ENCODE data around the gene POT1. TPM values are rescaled to one million over a fixed set of nuclear protein-coding genes. Genes with fewer than 3 reads are reported as not detected.
A peak's percentile ranks its signal among the peaks of the same experiment; 100 is the strongest.
"Not testable (repeated sequence)": the region's sequence is repeated elsewhere in the genome, so short reads cannot be mapped to it uniquely, and the experiment has no call there.

POT1 gene
- 10 to 100 TPM; 46.0 to 52.7 TPM for total RNA-seq

GRCh38 chr7:124929467-124930172 lies at the start of gene POT1:
POT1 (minus strand) TSS chr7:124929825; CDS start chr7:124897173, 32,652 bp downstream.
- ATAC-seq (peak; percentile 100), DNase-seq (ENCODE audit: low spot score in 2 of 2) (peak; percentile 91 to 98)
- H3K36me3 Mint-ChIP-seq, result peaks cover 23 to 46% of the 10 kb centered on the region in 2 donors
- peak within 1 kb of the TSS; percentile 95 to 97 for H3K27ac Mint-ChIP-seq
- no peaks in the 10 kb centered on the region for H3K9me3 Mint-ChIP-seq

GRCh38 chr7:124975131-124975530 lies 45.5 kb upstream of the POT1 start:
- DNase-seq (ENCODE audit: low spot score in 2 of 2); ATAC-seq; H3K27ac Mint-ChIP-seq: not testable (repeated sequence)
- H3K9me3 Mint-ChIP-seq, result peaks cover 18 to 30% of the 10 kb centered on the region in 2 donors
- H3K36me3 Mint-ChIP-seq, result peaks cover 0 to 35% of the 10 kb centered on the region in 2 donors

DNA sequence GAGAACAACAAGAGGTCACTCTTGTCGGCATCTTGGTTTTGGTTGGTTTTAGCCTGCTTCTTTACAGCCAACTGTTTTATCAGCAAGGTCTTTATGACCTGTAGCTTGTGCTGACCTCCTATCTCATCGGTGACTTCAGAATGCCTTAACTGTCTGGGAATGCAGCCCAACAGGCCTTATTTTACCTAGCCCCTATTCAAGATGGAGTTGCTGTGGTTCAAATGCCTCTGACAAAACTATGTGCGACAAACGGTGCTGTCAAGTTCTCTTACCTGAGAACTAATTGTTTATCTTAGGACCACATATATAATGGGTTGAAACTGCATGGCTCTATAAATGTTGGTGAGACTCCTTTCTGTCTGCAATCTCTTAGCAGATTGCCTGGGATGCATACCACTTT lies 35.9 kb upstream of the POT1 start:
- no peak overlapping the region for H3K27ac Mint-ChIP-seq
- ATAC-seq (no peak), DNase-seq (ENCODE audit: low spot score in 2 of 2) (no peak)
- H3K36me3 Mint-ChIP-seq, result no peaks in the 10 kb centered on the region
- peaks cover 0 to 5% of the 10 kb centered on the region in 2 donors for H3K9me3 Mint-ChIP-seq

DNA sequence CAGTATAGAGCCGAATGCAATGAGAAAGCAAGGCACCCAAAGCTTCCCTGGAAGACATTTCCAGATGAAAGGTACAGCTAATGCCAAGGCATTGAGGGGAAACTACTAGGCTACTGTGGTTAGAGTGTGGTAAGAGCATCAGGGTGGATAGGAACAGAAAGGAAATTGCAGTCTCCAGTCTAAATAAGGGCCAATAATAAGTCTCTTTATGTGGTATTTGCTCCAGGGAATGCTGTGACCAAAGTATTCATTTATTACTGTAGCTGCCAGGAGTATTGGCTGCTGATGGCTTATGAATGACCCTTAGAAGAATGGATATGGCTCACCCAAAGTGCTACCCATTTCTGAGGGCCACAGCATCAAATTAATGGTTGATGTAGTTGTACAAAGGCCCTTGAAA lies 30.1 kb upstream of the POT1 start:
- peaks cover 10 to 19% of the 10 kb centered on the region in 2 donors for H3K9me3 Mint-ChIP-seq
- ATAC-seq (no peak), DNase-seq (ENCODE audit: low spot score in 2 of 2) (no peak)
- peaks cover 12 to 22% of the 10 kb centered on the region in 2 donors for H3K36me3 Mint-ChIP-seq
- H3K27ac Mint-ChIP-seq, result no peak overlapping the region

- peaks cover 10 to 19% of the 10 kb centered on the region in 2 donors for H3K9me3 Mint-ChIP-seq
- not testable (repeated sequence) for ATAC-seq; DNase-seq (ENCODE audit: low spot score in 2 of 2)
- peak overlapping the region in 1 of 2 donors; percentile 32 for H3K27ac Mint-ChIP-seq
- H3K36me3 Mint-ChIP-seq, result peaks cover 12 to 22% of the 10 kb centered on the region in 2 donors
These were observed 28.3 kb upstream of the POT1 start for GRCh38 chr7:124957952-124958351.

DNA sequence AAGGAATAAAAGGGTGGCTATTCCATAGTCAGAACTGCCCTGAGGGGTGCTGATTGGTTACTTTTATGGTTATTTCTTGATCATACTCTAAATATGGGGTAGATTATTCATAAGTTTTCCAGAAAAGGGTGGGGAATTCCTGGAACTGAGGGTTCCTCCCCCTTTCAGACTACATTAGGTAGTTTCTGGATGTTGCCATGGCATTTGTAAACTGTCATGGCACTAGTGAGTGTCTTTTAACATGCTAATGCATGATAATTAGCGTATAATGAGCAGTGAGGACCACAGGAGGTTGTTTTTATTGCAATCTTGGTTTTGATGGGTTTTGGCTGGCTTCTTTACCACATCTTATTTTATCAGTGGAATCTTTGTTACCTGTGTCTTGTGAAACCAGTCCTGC lies 26.5 kb upstream of the POT1 start:
- Mint-ChIP-seq H3K27ac (no peak overlapping the region), H3K9me3 (peaks cover 10 to 19% of the 10 kb centered on the region in 2 donors), H3K36me3 (peaks cover 12 to 22% of the 10 kb centered on the region in 2 donors)
- DNase-seq (ENCODE audit: low spot score in 2 of 2) (no peak), ATAC-seq (peak in 1 of 2 donors; percentile 20)

DNA sequence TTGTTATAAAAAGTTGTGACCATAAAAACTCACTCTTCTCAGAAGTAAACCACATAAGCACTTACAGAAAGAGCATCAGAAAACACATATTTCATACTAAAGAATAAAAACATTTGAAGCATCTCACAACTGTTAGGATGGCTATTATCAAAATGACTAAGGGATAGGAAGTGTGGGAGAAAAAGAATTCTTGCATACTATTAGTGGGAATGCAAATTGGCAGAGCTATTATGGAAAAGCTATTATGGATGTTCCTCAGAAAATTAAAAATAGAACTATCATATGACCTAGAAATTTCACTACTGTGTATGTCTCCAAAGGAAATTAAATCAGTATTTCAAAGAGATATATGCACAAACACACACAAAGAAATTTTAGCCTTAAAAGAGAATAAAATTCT lies 25.2 kb upstream of the POT1 start:
- DNase-seq (ENCODE audit: low spot score in 2 of 2) (no peak), ATAC-seq (no peak)
- peaks cover 10 to 14% of the 10 kb centered on the region in 2 donors for H3K9me3 Mint-ChIP-seq
- peaks cover 12 to 22% of the 10 kb centered on the region in 2 donors for H3K36me3 Mint-ChIP-seq
- no peak overlapping the region for H3K27ac Mint-ChIP-seq

GRCh38 chr7:124945680-124946079 lies 16.1 kb upstream of the POT1 start:
- ATAC-seq (no peak), DNase-seq (ENCODE audit: low spot score in 2 of 2) (no peak)
- peaks cover 10 to 18% of the 10 kb centered on the region in 2 donors for H3K9me3 Mint-ChIP-seq
- H3K36me3 Mint-ChIP-seq, result peaks cover 0 to 34% of the 10 kb centered on the region in 2 donors
- no peak overlapping the region for H3K27ac Mint-ChIP-seq

DNA sequence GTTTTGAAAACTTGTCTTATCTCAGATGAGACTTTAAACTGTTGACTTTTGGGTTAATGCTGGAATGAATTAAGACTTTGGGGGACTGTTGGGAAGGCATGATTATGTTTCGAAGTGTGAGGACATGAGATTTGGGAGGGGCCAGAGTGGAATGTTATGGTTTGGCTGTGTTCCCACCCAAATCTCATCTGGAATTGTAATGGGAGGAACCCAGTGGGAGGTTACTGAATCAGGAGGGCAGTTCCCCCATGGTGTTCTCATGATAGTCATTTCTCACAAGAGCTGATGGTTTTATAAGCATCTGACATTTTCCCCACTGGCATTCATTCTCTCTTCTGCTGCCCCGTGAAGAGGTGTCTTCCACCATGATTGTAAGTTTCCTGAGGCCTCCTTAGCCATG lies 13.8 kb upstream of the POT1 start:
- Mint-ChIP-seq H3K27ac (no peak overlapping the region), H3K36me3 (peaks cover 0 to 34% of the 10 kb centered on the region in 2 donors), H3K9me3 (peaks cover 10 to 18% of the 10 kb centered on the region in 2 donors)
- ATAC-seq (no peak), DNase-seq (ENCODE audit: low spot score in 2 of 2) (no peak)

DNA sequence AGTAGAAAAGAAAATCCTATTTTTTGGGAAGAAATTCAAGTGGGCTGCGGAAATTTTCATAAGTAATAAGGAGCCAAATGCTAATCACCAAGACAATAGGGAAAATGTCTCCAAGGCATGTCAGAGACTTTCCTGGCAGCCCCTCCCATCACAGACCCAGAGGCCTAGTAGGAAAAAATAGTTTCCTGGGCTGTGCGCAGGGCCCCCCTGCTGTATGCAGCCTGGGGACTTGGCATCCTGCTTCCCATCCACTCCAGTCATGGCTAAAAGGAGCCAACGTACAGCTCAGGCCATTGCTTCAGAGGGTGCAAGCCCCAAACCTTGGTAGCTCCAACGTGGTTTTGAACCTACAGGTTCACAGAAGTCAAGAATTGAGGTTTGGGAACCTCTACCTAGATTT lies 12.8 kb upstream of the POT1 start:
- ATAC-seq (no peak), DNase-seq (ENCODE audit: low spot score in 2 of 2) (no peak)
- peaks cover 6 to 15% of the 10 kb centered on the region in 2 donors for H3K9me3 Mint-ChIP-seq
- no peak overlapping the region for H3K27ac Mint-ChIP-seq
- peaks cover 0 to 30% of the 10 kb centered on the region in 2 donors for H3K36me3 Mint-ChIP-seq

DNA sequence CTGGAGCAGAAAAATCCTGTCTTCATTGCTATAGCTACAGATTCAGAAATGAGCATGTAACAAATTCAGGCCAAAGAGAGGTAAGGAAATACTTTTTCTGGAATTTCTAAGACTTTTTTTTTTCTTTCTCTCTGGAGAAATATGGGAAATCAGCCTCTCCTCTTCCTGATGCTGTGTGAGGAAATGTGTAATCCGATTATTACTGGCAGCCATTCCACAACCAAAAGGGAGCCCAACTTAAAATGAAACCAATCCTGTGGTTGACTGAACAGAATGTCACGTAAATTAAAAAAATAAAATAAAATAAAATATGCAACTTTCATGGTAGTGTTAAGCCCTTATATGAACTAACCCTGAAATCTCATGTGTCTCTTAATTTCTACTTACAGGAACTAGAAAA lies 10.7 kb upstream of the POT1 start:
- peaks cover 0 to 11% of the 10 kb centered on the region in 2 donors for H3K36me3 Mint-ChIP-seq
- ATAC-seq (no peak), DNase-seq (ENCODE audit: low spot score in 2 of 2) (no peak)
- no peak overlapping the region for H3K27ac Mint-ChIP-seq
- no peaks in the 10 kb centered on the region for H3K9me3 Mint-ChIP-seq

GRCh38 chr7:124938128-124938527 lies 8.5 kb upstream of the POT1 start:
- no peak for DNase-seq (ENCODE audit: low spot score in 2 of 2)

DNA sequence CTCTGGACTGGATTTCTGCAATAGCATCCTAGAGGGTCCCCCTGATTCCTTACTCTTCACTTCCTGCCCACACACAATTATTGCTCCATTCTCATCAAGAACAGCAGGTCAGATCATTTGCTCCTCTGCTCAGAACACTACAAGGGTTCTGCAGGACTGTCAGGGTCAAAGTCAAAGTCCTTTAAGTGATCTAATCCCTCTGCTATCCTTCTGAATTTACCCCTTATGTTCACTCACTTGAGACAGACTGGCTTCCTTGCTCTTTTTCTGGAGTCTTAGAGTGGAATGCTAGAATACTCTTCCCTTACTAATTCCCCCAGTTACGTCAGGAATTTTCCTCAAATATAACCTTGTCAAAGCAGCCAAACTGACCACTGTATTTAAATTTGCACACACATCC lies 7.5 kb upstream of the POT1 start:
- Mint-ChIP-seq H3K27ac (no peak overlapping the region), H3K36me3 (peaks cover 0 to 7% of the 10 kb centered on the region in 2 donors), H3K9me3 (no peaks in the 10 kb centered on the region)
- DNase-seq (ENCODE audit: low spot score in 2 of 2), result no peak
- no peak for ATAC-seq

More at GRCh38 chr7:124938128-124938527, 8.5 kb upstream of the POT1 start:
- Mint-ChIP-seq H3K9me3 (no peaks in the 10 kb centered on the region), H3K27ac (no peak overlapping the region), H3K36me3 (peaks cover 0 to 7% of the 10 kb centered on the region in 2 donors)
- no peak for ATAC-seq

DNA sequence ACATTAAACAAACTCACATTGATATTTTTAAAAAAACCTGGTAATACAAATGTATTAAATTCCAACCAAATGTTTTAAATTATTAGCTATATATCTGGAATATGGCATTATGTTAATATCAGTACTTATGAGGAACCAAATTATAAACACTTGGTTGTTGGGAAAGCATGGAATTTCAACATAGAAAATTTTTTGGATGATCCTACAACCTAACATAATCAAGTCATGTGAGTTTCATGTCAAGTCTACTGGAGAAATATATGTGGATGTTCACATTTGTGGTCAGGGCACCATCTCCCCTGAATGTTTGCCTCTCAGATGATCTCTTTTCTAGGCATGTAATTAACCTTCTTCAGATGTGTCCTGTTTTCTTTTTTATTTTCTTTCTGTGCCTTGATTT lies 5.2 kb upstream of the POT1 start:
- no peak for ATAC-seq
- peaks cover 0 to 1% of the 10 kb centered on the region in 2 donors for H3K36me3 Mint-ChIP-seq

GRCh38 chr7:124930655-124931597 lies 1.3 kb upstream of the POT1 start:
- Mint-ChIP-seq H3K9me3 (no peaks in the 10 kb centered on the region), H3K27ac (peak overlapping the region in 1 of 2 donors; percentile 25), H3K36me3 (peaks cover 12 to 33% of the 10 kb centered on the region in 2 donors)
- ATAC-seq (no peak), DNase-seq (ENCODE audit: low spot score in 2 of 2) (peak in 1 of 2 donors; percentile 42)

More for the DNA sequence above, 5.2 kb upstream of the POT1 start:
- Mint-ChIP-seq H3K27ac (no peak overlapping the region), H3K9me3 (no peaks in the 10 kb centered on the region)
- DNase-seq (ENCODE audit: low spot score in 2 of 2), result no peak

DNA sequence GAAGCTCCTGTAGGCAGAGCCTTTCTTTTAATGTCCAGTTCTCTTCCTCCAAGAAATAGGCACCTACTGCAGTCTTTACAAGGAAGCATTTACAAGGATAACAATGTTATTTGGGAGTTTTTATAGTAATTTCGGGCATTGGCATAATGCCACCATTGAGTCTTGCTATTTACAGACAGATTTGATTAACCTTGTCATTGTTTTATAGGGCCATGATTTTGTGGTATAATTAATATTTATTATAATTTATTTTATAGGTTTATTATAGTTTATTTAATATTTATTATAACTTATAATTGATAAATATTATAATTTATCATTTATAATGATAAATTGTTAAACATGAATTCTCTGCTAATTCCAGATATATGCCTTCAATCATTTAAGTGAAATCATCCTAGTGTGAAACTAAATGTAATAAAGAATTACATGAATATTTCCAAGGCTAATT lies 573 bp upstream of the POT1 start:
- ATAC-seq (no peak), DNase-seq (ENCODE audit: low spot score in 2 of 2) (no peak)
- Mint-ChIP-seq H3K9me3 (no peaks in the 10 kb centered on the region), H3K27ac (peak overlapping the region in 1 of 2 donors; percentile 97), H3K36me3 (peaks cover 19 to 40% of the 10 kb centered on the region in 2 donors)

- H3K27ac Mint-ChIP-seq, result no peak overlapping the region
- ATAC-seq (no peak), DNase-seq (ENCODE audit: low spot score in 2 of 2) (no peak)
- no peaks in the 10 kb centered on the region for H3K9me3 Mint-ChIP-seq
- H3K36me3 Mint-ChIP-seq, result peaks cover 32 to 59% of the 10 kb centered on the region in 2 donors
These were observed 4.7 kb downstream of the POT1 start for GRCh38 chr7:124924906-124925305.
